Lung (tissue), 16 donors: ENCODE measurements around the gene MYCBP. TPM values are rescaled to one million over a fixed set of nuclear protein-coding genes. Genes with fewer than 3 reads are reported as not detected.

Experiments used
- ATAC-seq: fragments of 200-7000 bp; cut with Tn5 transposase; one replicate; pipeline ENCODE4 v1.9.1; 2020; ENCODE audit warnings: moderate number of reproducible peaks; ENCODE audit not compliant: insufficient read depth, low FRiP score
- DNase-seq, 3 donors: peaks; one replicate each; pipeline ENCODE4 v3.0.0-alpha.2; 2013 to 2017
- H3K27ac ChIP-seq, 2 donors: one replicate each; pipeline ENCODE4 v1.5.1; 2013; ENCODE audit warnings: mild to moderate bottlenecking in 2 of 2, moderate library complexity in 2 of 2, control low read depth in 1 of 2, inconsistent platforms in 1 of 2, low read depth in 1 of 2, low read length in 1 of 2
- H3K27me3 ChIP-seq, 3 donors: one replicate each; pipeline ENCODE4 v1.5.1; 2013; ENCODE audit warnings: low read length in 2 of 3; ENCODE audit not compliant: control insufficient read depth in 3 of 3, insufficient read depth in 3 of 3
- H3K36me3 ChIP-seq, 4 donors: one replicate each; pipeline ENCODE4 v1.5.1; 2013; ENCODE audit warnings: low read length in 4 of 4, mild to moderate bottlenecking in 1 of 4, moderate library complexity in 1 of 4; ENCODE audit not compliant: control insufficient read depth in 4 of 4, insufficient read depth in 4 of 4
- H3K4me1 ChIP-seq, 5 donors: one replicate each; pipeline ENCODE4 v1.5.1; 2013; ENCODE audit warnings: low read length in 5 of 5, mild to moderate bottlenecking in 2 of 5, moderate library complexity in 1 of 5; ENCODE audit not compliant: control insufficient read depth in 5 of 5, insufficient read depth in 5 of 5
- H3K4me3 ChIP-seq: one replicate; pipeline ENCODE4 v1.5.1; 2013; ENCODE audit warnings: mild to moderate bottlenecking, control low read depth, moderate library complexity
- H3K9ac ChIP-seq, 2 donors: one replicate each; pipeline ENCODE4 v1.5.1; 2013; ENCODE audit warnings: low read length in 2 of 2, control low read depth in 1 of 2; ENCODE audit not compliant: insufficient read depth in 1 of 2
- H3K9me3 ChIP-seq, 4 donors: one replicate each; pipeline ENCODE4 v1.5.1; 2013; ENCODE audit warnings: low read length in 3 of 4, mild to moderate bottlenecking in 1 of 4, moderate library complexity in 1 of 4; ENCODE audit not compliant: control insufficient read depth in 4 of 4, insufficient read depth in 3 of 4
- WGBS, 2 donors: extraction: QIAGEN DNeasy Blood & Tissue Kit; methylation state at CpG; one replicate each; pipeline ENCODE4 v1.1.7; 2013; 5-methylcytosine and 5-hydroxymethylcytosine counted together
- long read RNA-seq, 5 donors: transcript quantifications; one replicate each; lab custom pipeline, GENCODE V29; 2026
- polyA plus RNA-seq, 2 donors: library from polyadenylated mRNA; stranded (reverse); fragments of 200-250 nt; gene quantifications; one replicate each; pipeline ENCODE4 v1.2.1, GENCODE V29; 2013
- total RNA-seq, 2 donors: library from RNA; depleted of rRNA in 1 of 2; stranded (reverse); fragments of >200 nt in 1 of 2; gene quantifications; one replicate each; pipeline ENCODE4 v1.2.1, GENCODE V29; 2014 to 2021
- TF ChIP-seq, protein P1 (sequence below): IDR thresholded peaks from 2 replicates; pipeline ENCODE4 v1.5.1; 2012; ENCODE audit warnings: mild to moderate bottlenecking; ENCODE audit errors: control extremely low read depth, extremely low read depth
- donor health status: control.
- donor health status: control.
- donor health status: Bipolar disorder and iron deficiency.
- donor health status: healthy.
- donor health status: DM: yes; HTN: yes; CAD: no.

MYCBP gene
- total RNA-seq (10 to 100 TPM; 12.8 to 26.6 TPM), polyA plus RNA-seq (10 to 100 TPM; 11.2 to 15.1 TPM)
- long read RNA-seq, donor 1, transcript MYCBP-201 (5 exons, 2,818 nt), result major isoform, 18 of 20 reads
- long read RNA-seq, donor 1, partial matches to known transcripts, result 0 of 20 reads
- long read RNA-seq, donor 1, other reads (novel, unspliced or antisense), result 0 of 20 reads
- long read RNA-seq, donor 2, transcript MYCBP-201 (5 exons, 2,818 nt), result major isoform, 5 of 5 reads
- long read RNA-seq, donor 2, partial matches to known transcripts, result 0 of 5 reads
- long read RNA-seq, donor 2, other reads (novel, unspliced or antisense), result 0 of 5 reads
- long read RNA-seq, donor 3, transcript MYCBP-201 (5 exons, 2,818 nt), result major isoform, 11 of 11 reads
- long read RNA-seq, donor 3, partial matches to known transcripts, result 0 of 11 reads
- long read RNA-seq, donor 3, other reads (novel, unspliced or antisense), result 0 of 11 reads
- long read RNA-seq, donor 4, transcript MYCBP-201 (5 exons, 2,818 nt), result major isoform, 10 of 11 reads
- long read RNA-seq, donor 4, partial matches to known transcripts, result 0 of 11 reads
- long read RNA-seq, donor 4, other reads (novel, unspliced or antisense), result 0 of 11 reads
- long read RNA-seq, donor 5, transcript MYCBP-204 (4 exons, 819 nt), result minor isoform, 6 of 20 reads
- long read RNA-seq, donor 5, transcript MYCBP-201 (5 exons, 2,818 nt), result major isoform, 13 of 20 reads
- long read RNA-seq, donor 5, partial matches to known transcripts, result 0 of 20 reads
- long read RNA-seq, donor 5, other reads (novel, unspliced or antisense), result 0 of 20 reads

DNA sequence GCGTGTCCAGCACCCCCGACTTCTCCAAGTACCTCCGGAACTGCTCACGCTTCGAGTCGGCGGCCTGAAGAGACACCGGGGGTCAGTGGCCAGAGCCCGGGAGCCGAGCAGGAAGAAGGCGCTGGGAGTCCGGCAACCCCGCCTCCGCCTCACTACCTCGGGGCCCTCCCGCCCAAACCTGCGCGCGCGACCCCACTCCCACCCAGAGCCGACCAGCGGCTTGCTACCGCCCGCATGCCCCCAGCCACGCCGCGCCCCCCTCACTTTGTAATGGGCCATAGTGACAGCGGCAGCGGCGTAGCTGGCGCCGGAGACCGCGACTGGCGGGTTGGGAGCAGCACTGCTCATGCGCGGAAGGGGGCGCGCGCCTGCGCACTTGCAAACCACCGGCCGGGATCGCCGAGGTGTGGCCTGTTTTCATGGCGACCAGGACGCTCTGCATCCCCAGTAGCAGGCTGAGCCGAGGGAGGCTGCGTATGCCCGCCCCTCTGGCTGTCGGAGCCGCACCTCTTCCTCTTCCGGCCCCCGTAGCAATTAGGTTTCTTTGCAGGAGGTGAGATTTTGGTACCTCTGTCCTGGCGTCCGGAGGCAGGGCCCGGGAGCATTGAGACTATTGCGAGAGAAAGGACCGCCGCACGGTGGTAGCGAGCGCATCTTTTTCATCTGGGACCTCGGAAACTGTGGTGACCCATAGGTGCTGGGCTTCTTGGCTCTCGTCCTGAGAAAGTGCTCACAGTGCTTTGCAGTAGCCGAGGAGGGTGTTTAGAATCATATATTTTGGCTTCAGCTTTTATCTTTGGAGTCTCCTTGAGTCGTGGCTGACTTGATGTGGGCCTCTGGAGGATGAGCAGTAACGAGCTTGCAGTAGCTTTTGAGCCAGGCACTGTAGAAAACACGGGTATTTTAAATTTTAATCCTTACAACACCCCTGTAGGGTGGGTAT, at the start of gene MYCBP:
MYCBP (minus strand) TSS at position 322 of the 943 bp plus-strand sequence; CDS start at position 279, 43 bp downstream.
- peak within 1 kb of the TSS; percentile 89 for H3K4me3 ChIP-seq
- H3K27ac ChIP-seq, result peak within 1 kb of the TSS; percentile 78 to 82
- ATAC-seq, result peak; percentile 99
- no peaks in the 10 kb centered on the region for H3K27me3 ChIP-seq
- no peaks in the 10 kb centered on the region for H3K9me3 ChIP-seq
- 0% methylated on average over 62 to 69 of the region's 69 CpGs for WGBS, 2 donors
- peak; percentile 95 to 98 (median 97) for DNase-seq
- TF ChIP-seq, protein P1, sequence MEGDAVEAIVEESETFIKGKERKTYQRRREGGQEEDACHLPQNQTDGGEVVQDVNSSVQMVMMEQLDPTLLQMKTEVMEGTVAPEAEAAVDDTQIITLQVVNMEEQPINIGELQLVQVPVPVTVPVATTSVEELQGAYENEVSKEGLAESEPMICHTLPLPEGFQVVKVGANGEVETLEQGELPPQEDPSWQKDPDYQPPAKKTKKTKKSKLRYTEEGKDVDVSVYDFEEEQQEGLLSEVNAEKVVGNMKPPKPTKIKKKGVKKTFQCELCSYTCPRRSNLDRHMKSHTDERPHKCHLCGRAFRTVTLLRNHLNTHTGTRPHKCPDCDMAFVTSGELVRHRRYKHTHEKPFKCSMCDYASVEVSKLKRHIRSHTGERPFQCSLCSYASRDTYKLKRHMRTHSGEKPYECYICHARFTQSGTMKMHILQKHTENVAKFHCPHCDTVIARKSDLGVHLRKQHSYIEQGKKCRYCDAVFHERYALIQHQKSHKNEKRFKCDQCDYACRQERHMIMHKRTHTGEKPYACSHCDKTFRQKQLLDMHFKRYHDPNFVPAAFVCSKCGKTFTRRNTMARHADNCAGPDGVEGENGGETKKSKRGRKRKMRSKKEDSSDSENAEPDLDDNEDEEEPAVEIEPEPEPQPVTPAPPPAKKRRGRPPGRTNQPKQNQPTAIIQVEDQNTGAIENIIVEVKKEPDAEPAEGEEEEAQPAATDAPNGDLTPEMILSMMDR, result no peak
- H3K36me3 ChIP-seq, result no peaks in the 10 kb centered on the region
- peaks cover 1 to 16% (median 5%) of the 10 kb centered on the region in 5 donors for H3K4me1 ChIP-seq
- H3K9ac ChIP-seq, result peak within 1 kb of the TSS in 1 of 2 donors; percentile 77

DNA sequence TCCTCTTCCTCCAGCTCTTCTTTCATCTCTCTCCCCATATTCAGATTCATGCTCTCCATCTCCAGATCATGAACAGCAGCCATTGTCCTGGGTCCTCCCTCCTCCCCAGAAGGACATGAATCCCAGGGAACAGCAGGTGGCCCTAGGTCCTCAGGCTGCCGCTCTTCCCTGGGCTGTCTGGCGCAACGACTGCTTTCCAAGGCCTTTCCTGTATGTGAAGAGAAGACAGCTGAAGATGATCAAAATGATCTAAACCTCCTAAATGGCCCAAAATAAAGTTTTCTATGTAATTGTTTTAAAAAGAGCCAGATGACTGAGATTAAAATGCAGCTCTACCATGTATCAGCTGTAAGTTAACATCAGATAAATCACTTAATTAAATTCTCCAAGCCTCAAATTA, 46.0 kb upstream of the MYCBP start:
- H3K27me3 ChIP-seq, result no peaks in the 10 kb centered on the region
- ATAC-seq, result no peak
- H3K9ac ChIP-seq, result no peak overlapping the region
- no peaks in the 10 kb centered on the region for H3K4me1 ChIP-seq
- TF ChIP-seq, protein P1, result no peak
- no peak overlapping the region for H3K27ac ChIP-seq
- no peak overlapping the region for H3K4me3 ChIP-seq
- H3K9me3 ChIP-seq, result no peaks in the 10 kb centered on the region
- DNase-seq, result peak in 1 of 3 donors; percentile 6
- 73 to 81% methylated on average over 3 of the region's 3 CpGs for WGBS, 2 donors
- no peaks in the 10 kb centered on the region for H3K36me3 ChIP-seq

GRCh38 chr1:38918568-38918967, 45.4 kb upstream of the MYCBP start:
- Histone ChIP-seq H3K4me3 (no peak overlapping the region), H3K9me3 (no peaks in the 10 kb centered on the region), H3K27me3 (no peaks in the 10 kb centered on the region), H3K27ac (no peak overlapping the region), H3K36me3 (no peaks in the 10 kb centered on the region), H3K9ac (no peak overlapping the region), H3K4me1 (no peaks in the 10 kb centered on the region)
- 75 to 78% methylated on average over 5 of the region's 5 CpGs for WGBS, 2 donors
- TF ChIP-seq, protein P1, result no peak
- no peak for DNase-seq
- no peak for ATAC-seq
